G401 (cell line): ENCODE results near the gene DEFB114. TPM values are rescaled to one million over a fixed set of nuclear protein-coding genes. Genes with fewer than 3 reads are reported as not detected.
A peak's percentile ranks its signal among the peaks of the same experiment; 100 is the strongest.

Experiments used
- DNase-seq: peaks from one replicate; pipeline ENCODE4 v3.0.0-alpha.2; 2015; ENCODE audit warnings: low spot score
- in situ Hi-C: cut with HindIII; loops from 2 replicates; pipeline ENCODE4 v1.10.0; 2016; ENCODE audit warnings: low sequenced_read_pairs, mixed read lengths
- total RNA-seq: library from RNA; depleted of rRNA; stranded (reverse); fragments of >200 nt; shearing (Covaris generic); gene quantifications from 2 replicates; pipeline ENCODE4 v1.2.3, GENCODE V29; 2014; rRNA removed

The DEFB114 gene
- total RNA-seq, 1 experiment from 2014 or later, result not detected

GRCh38 chr6:49939993-49940498 lies 23.9 kb downstream of the DEFB114 start:
- in situ Hi-C loops, result no loop called here
- DNase-seq, result no peak

- DNase-seq, result no peak
- in situ Hi-C loops, result no loop called here
Measured at GRCh38 chr6:49937811-49938210, 26.2 kb downstream of the DEFB114 start.

- DNase-seq, result no peak
- in situ Hi-C loops, result no loop called here
Measured at GRCh38 chr6:49937017-49937416, 26.9 kb downstream of the DEFB114 start.

- no peak for DNase-seq
- in situ Hi-C loops, result no loop called here
Measured at GRCh38 chr6:49935387-49935786, 28.6 kb downstream of the DEFB114 start.

- in situ Hi-C loops, result no loop called here
- no peak for DNase-seq
Measured at GRCh38 chr6:49934770-49935169, 29.2 kb downstream of the DEFB114 start.

GRCh38 chr6:49933526-49933925 lies 30.4 kb downstream of the DEFB114 start:
- in situ Hi-C loops, result no loop called here
- DNase-seq, result no peak

- in situ Hi-C loops, result no loop called here
- no peak for DNase-seq
Measured at GRCh38 chr6:49929340-49929739, 34.6 kb downstream of the DEFB114 start.

- no peak for DNase-seq
- in situ Hi-C loops, result no loop called here
Measured at GRCh38 chr6:49923826-49924225, 40.1 kb downstream of the DEFB114 start.

GRCh38 chr6:49919935-49920644 lies 43.9 kb downstream of the DEFB114 start:
- in situ Hi-C loops, result no loop called here
- DNase-seq, result no peak

GRCh38 chr6:49919261-49919660 lies 44.7 kb downstream of the DEFB114 start:
- in situ Hi-C loops, result no loop called here
- no peak for DNase-seq

- DNase-seq, result no peak
Measured at GRCh38 chr6:49918787-49919186, 45.2 kb downstream of the DEFB114 start.

GRCh38 chr6:49915035-49915434 lies 48.9 kb downstream of the DEFB114 start:
- peak; percentile 86 for DNase-seq
- in situ Hi-C loops, result no loop called here

More at GRCh38 chr6:49918787-49919186, 45.2 kb downstream of the DEFB114 start:
- in situ Hi-C loops, result no loop called here

- in situ Hi-C loops, result no loop called here
- DNase-seq, result no peak
Measured at GRCh38 chr6:49913636-49914375, 50.2 kb downstream of the DEFB114 start.

- no peak for DNase-seq
- in situ Hi-C loops, result no loop called here
Measured at GRCh38 chr6:49912196-49912595, 51.8 kb downstream of the DEFB114 start.

GRCh38 chr6:49911252-49911651 lies 52.7 kb downstream of the DEFB114 start:
- DNase-seq, result no peak
- in situ Hi-C loops, result no loop called here

Other genes starting within 250 kb of the DEFB114 start
- not detected in 2 replicates for gene CRISP3, start 219.8 kb downstream of the DEFB114 start, total RNA-seq
- not detected in 2 replicates for gene PGK2, start 176.9 kb downstream of the DEFB114 start, total RNA-seq
- not detected in 2 replicates for gene CRISP1, start 97.6 kb downstream of the DEFB114 start, total RNA-seq
- gene DEFB113, start 5.5 kb upstream of the DEFB114 start, total RNA-seq, result not detected in 2 replicates
- not detected in 2 replicates for gene DEFB110, start 57.8 kb upstream of the DEFB114 start, total RNA-seq
- gene DEFB112, start 85.8 kb upstream of the DEFB114 start, total RNA-seq, result not detected in 2 replicates